ENCODE results near the gene ACSBG1.

DNA sequence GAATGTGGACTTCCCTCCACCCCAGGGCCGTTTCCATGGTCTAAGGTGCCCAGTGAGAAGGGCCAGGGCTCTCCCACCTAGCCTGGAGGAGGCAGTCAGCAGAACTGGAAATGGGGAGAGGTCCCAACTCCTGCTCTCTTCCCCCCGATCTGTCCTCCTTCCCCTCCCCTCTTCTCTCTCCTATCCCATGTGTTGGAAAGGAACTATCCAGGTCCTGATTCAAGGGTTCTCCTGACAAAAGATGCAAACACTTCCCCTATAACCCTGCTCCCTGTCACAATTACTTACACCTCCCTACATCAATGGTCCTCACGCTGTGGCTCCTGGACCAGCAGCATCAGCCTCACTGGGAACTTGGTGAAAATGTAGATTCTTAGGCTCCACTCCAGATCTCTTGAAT lies 109.1 kb downstream of the ACSBG1 start:
- TF ChIP-seq CTCF (conservative IDR thresholded peaks at IDR 0.05; ENCODE audit: low read length) = no peak
- TF ChIP-seq EZH2phosphoT487 (IDR thresholded peaks at IDR 0.05; ENCODE audit: borderline replicate concordance, low read depth, low read length) = no peak

All from OCI-LY7 (cell line).